ENCODE measurements around the gene RAD51B. TPM values are rescaled to one million over a fixed set of nuclear protein-coding genes. Genes with fewer than 3 reads are reported as not detected.

RAD51B gene
- polyA plus RNA-seq, 3 donors, result 3.6 to 11.6 (median 9.4) TPM

GRCh38 chr14:68528040-68528687 is 708.6 kb downstream of the RAD51B start:
- TF ChIP-seq CTCF (IDR thresholded peaks at IDR 0.05), result no peak
- Mint-ChIP-seq H3K27me3 (ENCODE audit: low read depth in 3 of 3) (peaks cover 1 to 2% (median 1%) of the 10 kb centered on the region in 3 donors), H3K27ac (peak overlapping the region in 2 of 7 donors; percentile 81 to 83), H3K4me1 (peaks cover 30% of the 10 kb centered on the region), H3K9me3 (peaks cover 11 to 32% (median 27%) of the 10 kb centered on the region in 7 donors), H3K36me3 (peaks cover 3 to 9% of the 10 kb centered on the region in 2 donors), H3K4me3 (no peak overlapping the region)
- H3K9ac ChIP-seq (ENCODE audit: insufficient read depth, low read length, poor library complexity, severe bottlenecking), result no peak overlapping the region
- H3K27ac ChIP-seq (ENCODE audit: low read depth in 1 of 2, low read length in 2 of 2), result no peak overlapping the region
- H3K36me3 ChIP-seq (replicated peaks in 1 of 2; ENCODE audit: control insufficient read depth in 1 of 2, insufficient read depth in 2 of 2, low read length in 2 of 2), result no peaks in the 10 kb centered on the region
- peak; percentile 11 to 49 (median 24) for DNase-seq
- no peaks in the 10 kb centered on the region for H3K27me3 ChIP-seq (ENCODE audit: control insufficient read depth in 2 of 2, insufficient read depth in 2 of 2, low read length in 2 of 2)
- no peaks in the 10 kb centered on the region for H4K20me1 ChIP-seq (ENCODE audit: insufficient read depth, low read length)
- peaks cover 23 to 33% of the 10 kb centered on the region in 2 donors for H3K4me1 ChIP-seq (ENCODE audit: control insufficient read depth in 1 of 2, insufficient read depth in 2 of 2, low read length in 2 of 2)
- peaks cover 14 to 16% of the 10 kb centered on the region in 2 donors for H3K9me3 ChIP-seq (replicated peaks in 1 of 2; ENCODE audit: control insufficient read depth in 1 of 2, insufficient read depth in 1 of 2, low read length in 2 of 2)
- WGBS (ENCODE audit: insufficient coverage), result 100% methylated on average over 2 of the region's 2 CpGs
- no peaks in the 10 kb centered on the region for H3K79me2 ChIP-seq (ENCODE audit: insufficient read depth, low read length)
- intact Hi-C loops (cut with micrococcal nuclease), result no loop called here
- no peak overlapping the region for H2AFZ ChIP-seq (ENCODE audit: insufficient read depth, low read depth, low read length, poor library complexity, severe bottlenecking)
- no peak overlapping the region for H3K4me2 ChIP-seq (replicated peaks; ENCODE audit: extremely low read depth, low read length, poor library complexity, severe bottlenecking)
- H3K4me3 ChIP-seq (replicated peaks in 1 of 3; ENCODE audit: low read depth in 2 of 3, low read length in 3 of 3), result no peak overlapping the region

GRCh38 chr14:68530443-68530842 is 710.9 kb downstream of the RAD51B start:
- Mint-ChIP-seq H3K27ac (peak overlapping the region in 1 of 7 donors; percentile 35), H3K4me1 (peaks cover 28% of the 10 kb centered on the region), H3K4me3 (no peak overlapping the region), H3K9me3 (peaks cover 9 to 31% (median 27%) of the 10 kb centered on the region in 7 donors), H3K27me3 (ENCODE audit: low read depth in 3 of 3) (peaks cover 1 to 5% (median 2%) of the 10 kb centered on the region in 3 donors), H3K36me3 (peaks cover 3 to 4% of the 10 kb centered on the region in 2 donors)
- Histone ChIP-seq H2AFZ (ENCODE audit: insufficient read depth, low read depth, low read length, poor library complexity, severe bottlenecking) (no peak overlapping the region), H3K4me2 (replicated peaks; ENCODE audit: extremely low read depth, low read length, poor library complexity, severe bottlenecking) (no peak overlapping the region), H3K9me3 (replicated peaks in 1 of 2; ENCODE audit: control insufficient read depth in 1 of 2, insufficient read depth in 1 of 2, low read length in 2 of 2) (peaks cover 14 to 16% of the 10 kb centered on the region in 2 donors), H3K9ac (ENCODE audit: insufficient read depth, low read length, poor library complexity, severe bottlenecking) (no peak overlapping the region), H3K36me3 (replicated peaks in 1 of 2; ENCODE audit: control insufficient read depth in 1 of 2, insufficient read depth in 2 of 2, low read length in 2 of 2) (no peaks in the 10 kb centered on the region), H4K20me1 (ENCODE audit: insufficient read depth, low read length) (no peaks in the 10 kb centered on the region), H3K4me1 (ENCODE audit: control insufficient read depth in 1 of 2, insufficient read depth in 2 of 2, low read length in 2 of 2) (peaks cover 23 to 33% of the 10 kb centered on the region in 2 donors), H3K4me3 (replicated peaks in 1 of 3; ENCODE audit: low read depth in 2 of 3, low read length in 3 of 3) (no peak overlapping the region), H3K27me3 (ENCODE audit: control insufficient read depth in 2 of 2, insufficient read depth in 2 of 2, low read length in 2 of 2) (no peaks in the 10 kb centered on the region), H3K79me2 (ENCODE audit: insufficient read depth, low read length) (no peaks in the 10 kb centered on the region), H3K27ac (ENCODE audit: low read depth in 1 of 2, low read length in 2 of 2) (no peak overlapping the region)
- WGBS (ENCODE audit: insufficient coverage), result no CpG with 5 or more reads among the region's 1 CpG
- DNase-seq, result no peak
- intact Hi-C loops (cut with micrococcal nuclease), result no loop called here
- TF ChIP-seq CTCF (IDR thresholded peaks at IDR 0.05), result no peak
